ENCODE results near the gene DBH. TPM values are rescaled to one million over a fixed set of nuclear protein-coding genes. Genes with fewer than 3 reads are reported as not detected.

DBH gene
- total RNA-seq, 1 donor from 2014 or later, result not detected

- Histone ChIP-seq H3K4me1 (no peaks in the 10 kb centered on the region), H3K27ac (no peak overlapping the region), H3K27me3 (peaks cover 5% of the 10 kb centered on the region), H3K9me3 (peaks cover 6% of the 10 kb centered on the region), H3K4me3 (no peak overlapping the region), H3K36me3 (no peaks in the 10 kb centered on the region)
- ATAC-seq (no peak), DNase-seq (no peak)
- intact Hi-C loops (cut with DNase I), result no loop called here
- no peak for TF ChIP-seq CTCF (IDR thresholded peaks at IDR 0.05)
These were observed 34.4 kb upstream of the DBH start for GRCh38 chr9:133601746-133602145.

GRCh38 chr9:133602277-133602676 lies 33.9 kb upstream of the DBH start:
- peaks cover 4% of the 10 kb centered on the region for H3K9me3 ChIP-seq
- TF ChIP-seq CTCF (IDR thresholded peaks at IDR 0.05), result no peak
- intact Hi-C loops (cut with DNase I), result no loop called here
- ATAC-seq (no peak), DNase-seq (no peak)
- H3K27ac ChIP-seq, result no peak overlapping the region
- peaks cover 10% of the 10 kb centered on the region for H3K27me3 ChIP-seq
- H3K36me3 ChIP-seq, result no peaks in the 10 kb centered on the region
- no peaks in the 10 kb centered on the region for H3K4me1 ChIP-seq
- no peak overlapping the region for H3K4me3 ChIP-seq

- intact Hi-C loops (cut with DNase I), result no loop called here
- DNase-seq, result no peak
- ATAC-seq, result no peak
- H3K27ac ChIP-seq, result no peak overlapping the region
- no peaks in the 10 kb centered on the region for H3K4me1 ChIP-seq
- H3K4me3 ChIP-seq, result no peak overlapping the region
- H3K36me3 ChIP-seq, result no peaks in the 10 kb centered on the region
- H3K9me3 ChIP-seq, result no peaks in the 10 kb centered on the region
- TF ChIP-seq CTCF (IDR thresholded peaks at IDR 0.05), result no peak
- H3K27me3 ChIP-seq, result peaks cover 19% of the 10 kb centered on the region
These were observed 32.8 kb upstream of the DBH start for GRCh38 chr9:133603135-133603927.

GRCh38 chr9:133604214-133604613 lies 31.9 kb upstream of the DBH start:
- Histone ChIP-seq H3K27me3 (peaks cover 25% of the 10 kb centered on the region), H3K4me3 (no peak overlapping the region), H3K36me3 (no peaks in the 10 kb centered on the region), H3K9me3 (no peaks in the 10 kb centered on the region), H3K4me1 (no peaks in the 10 kb centered on the region), H3K27ac (no peak overlapping the region)
- ATAC-seq (no peak), DNase-seq (no peak)
- intact Hi-C loops (cut with DNase I), result no loop called here
- no peak for TF ChIP-seq CTCF (IDR thresholded peaks at IDR 0.05)

- H3K4me3 ChIP-seq, result no peak overlapping the region
- TF ChIP-seq CTCF (IDR thresholded peaks at IDR 0.05), result no peak
- no peaks in the 10 kb centered on the region for H3K4me1 ChIP-seq
- intact Hi-C loops (cut with DNase I), result no loop called here
- no peaks in the 10 kb centered on the region for H3K36me3 ChIP-seq
- DNase-seq, result no peak
- H3K27ac ChIP-seq, result no peak overlapping the region
- H3K9me3 ChIP-seq, result no peaks in the 10 kb centered on the region
- no peak for ATAC-seq
- H3K27me3 ChIP-seq, result peaks cover 31% of the 10 kb centered on the region
These were observed 31.3 kb upstream of the DBH start for GRCh38 chr9:133604856-133605255.
